H9 (cell line): ENCODE results near the gene ATF4. TPM values are rescaled to one million over a fixed set of nuclear protein-coding genes. Genes with fewer than 3 reads are reported as not detected.

ENCODE experiments used
- DNase-seq: peaks from one replicate; pipeline ENCODE4 v3.0.0-alpha.2; 2017
- H2AFZ ChIP-seq: one replicate; pipeline ENCODE4 v1.6.1; 2013; ENCODE audit warnings: mild to moderate bottlenecking, low read length, control low read depth, moderate library complexity
- H2AK5ac ChIP-seq: 2 replicates; pipeline ENCODE4 v1.6.1; 2013; ENCODE audit warnings: low read length, control low read depth, mixed read lengths; ENCODE audit not compliant: insufficient read length
- H2BK120ac ChIP-seq: one replicate; pipeline ENCODE4 v1.6.1; 2013; ENCODE audit warnings: low read depth, mild to moderate bottlenecking, low read length, control low read depth, inconsistent platforms; ENCODE audit not compliant: poor library complexity, severe bottlenecking
- H2BK12ac ChIP-seq: 2 replicates; pipeline ENCODE4 v1.6.1; 2013; ENCODE audit warnings: low read length, control low read depth, mixed read lengths, low read depth; ENCODE audit not compliant: insufficient read length
- H2BK15ac ChIP-seq: 2 replicates; pipeline ENCODE4 v1.6.1; 2013; ENCODE audit warnings: low read depth, low read length, control low read depth
- H2BK20ac ChIP-seq: one replicate; pipeline ENCODE4 v1.6.1; 2013; ENCODE audit warnings: low read depth, mild to moderate bottlenecking, low read length, control low read depth, inconsistent platforms; ENCODE audit not compliant: poor library complexity, severe bottlenecking
- H2BK5ac ChIP-seq: 2 replicates; pipeline ENCODE4 v1.6.1; 2013; ENCODE audit warnings: low read length, control low read depth, mixed read lengths; ENCODE audit not compliant: insufficient read length
- H3K14ac ChIP-seq: 2 replicates; pipeline ENCODE4 v1.6.1; 2013; ENCODE audit warnings: low read length, control low read depth; ENCODE audit not compliant: insufficient read depth
- H3K18ac ChIP-seq: 2 replicates; pipeline ENCODE4 v1.6.1; 2013; ENCODE audit warnings: low read depth, mild to moderate bottlenecking, mixed read lengths, low read length, control low read depth; ENCODE audit not compliant: insufficient read length
- H3K23ac ChIP-seq: 2 replicates; pipeline ENCODE4 v1.6.1; 2013; ENCODE audit warnings: low read length, control low read depth, mixed read lengths, low read depth; ENCODE audit not compliant: insufficient read length
- H3K23me2 ChIP-seq: 2 replicates; pipeline ENCODE4 v1.6.1; 2013; ENCODE audit warnings: low read depth, mild to moderate bottlenecking, mixed read lengths, low read length, control low read depth; ENCODE audit not compliant: insufficient read length, poor library complexity, severe bottlenecking
- H3K27ac ChIP-seq: 2 replicates; pipeline ENCODE4 v1.5.1; 2013; ENCODE audit warnings: low read length, control low read depth, mixed read lengths, low read depth; ENCODE audit not compliant: insufficient read length
- H3K27me3 ChIP-seq: 2 replicates; pipeline ENCODE4 v1.6.1; 2013; ENCODE audit warnings: low read length, control low read depth, inconsistent platforms; ENCODE audit not compliant: insufficient read depth
- H3K4ac ChIP-seq: 2 replicates; pipeline ENCODE4 v1.6.1; 2013; ENCODE audit warnings: low read depth, mild to moderate bottlenecking, control low read depth, inconsistent platforms, low read length, moderate library complexity
- H3K4me1 ChIP-seq: 2 replicates; pipeline ENCODE4 v1.6.1; 2013; ENCODE audit warnings: low read length, control low read depth, inconsistent platforms; ENCODE audit not compliant: insufficient read depth
- H3K4me2 ChIP-seq: 2 replicates; pipeline ENCODE4 v1.6.1; 2013; ENCODE audit warnings: low read length, control low read depth, mixed read lengths; ENCODE audit not compliant: insufficient read length, insufficient read depth
- H3K56ac ChIP-seq: 2 replicates; pipeline ENCODE4 v1.6.1; 2013; ENCODE audit warnings: low read depth, mild to moderate bottlenecking, mixed read lengths, low read length, control low read depth; ENCODE audit not compliant: insufficient read length
- H3K79me1 ChIP-seq: 2 replicates; pipeline ENCODE4 v1.6.1; 2013; ENCODE audit warnings: low read depth, mild to moderate bottlenecking, moderate library complexity, low read length, control low read depth, inconsistent platforms; ENCODE audit not compliant: insufficient read depth, poor library complexity, severe bottlenecking
- H3K79me2 ChIP-seq: 2 replicates; pipeline ENCODE4 v1.6.1; 2013; ENCODE audit warnings: low read length, control low read depth, inconsistent platforms; ENCODE audit not compliant: insufficient read depth
- H3K9ac ChIP-seq: 2 replicates; pipeline ENCODE4 v1.6.1; 2013; ENCODE audit warnings: low read length, control low read depth, mixed read lengths; ENCODE audit not compliant: insufficient read length; ENCODE audit errors: extremely low read depth
- H3K9me3 ChIP-seq: one replicate; pipeline ENCODE4 v1.6.1; 2013; ENCODE audit warnings: low read depth, low read length, inconsistent platforms; ENCODE audit not compliant: control insufficient read depth
- H3T11ph ChIP-seq: one replicate; pipeline ENCODE4 v1.6.1; 2013; ENCODE audit warnings: mild to moderate bottlenecking, low read length, control low read depth, inconsistent platforms
- H4K20me1 ChIP-seq: one replicate; pipeline ENCODE4 v1.6.1; 2013; ENCODE audit not compliant: control insufficient read depth, insufficient read length, insufficient read depth
- H4K5ac ChIP-seq: 2 replicates; pipeline ENCODE4 v1.6.1; 2013; ENCODE audit warnings: low read depth, mild to moderate bottlenecking, mixed read lengths, low read length, control low read depth; ENCODE audit not compliant: insufficient read length
- H4K8ac ChIP-seq: replicated peaks from 2 replicates; pipeline ENCODE4 v1.6.1; 2013; ENCODE audit warnings: low read length, control low read depth, mixed read lengths, low read depth; ENCODE audit not compliant: insufficient read length
- H4K91ac ChIP-seq: 2 replicates; pipeline ENCODE4 v1.6.1; 2013; ENCODE audit warnings: low read depth, mild to moderate bottlenecking, moderate library complexity, mixed read lengths, low read length, control low read depth; ENCODE audit not compliant: insufficient read length
- H3K27ac Mint-ChIP-seq, 3 experiments: 2 replicates in 2 of 3; 3 replicates in 1 of 3; pipeline ENCODE4 v1.8.0; 2020 to 2021; ENCODE audit warnings: mixed read lengths in 3 of 3, mild to moderate bottlenecking in 1 of 3, moderate library complexity in 1 of 3
- H3K27me3 Mint-ChIP-seq: 2 replicates; pipeline ENCODE4 v1.8.0; 2021; ENCODE audit warnings: low read depth, mild to moderate bottlenecking, moderate library complexity, mixed read lengths
- H3K36me3 Mint-ChIP-seq, 3 experiments: 2 replicates in 2 of 3; 3 replicates in 1 of 3; pipeline ENCODE4 v1.8.0; 2020 to 2021; ENCODE audit warnings: low read depth in 3 of 3, mixed read lengths in 3 of 3; ENCODE audit not compliant: insufficient read depth in 1 of 3
- H3K4me1 Mint-ChIP-seq, 2 experiments: 2 replicates each; pipeline ENCODE4 v1.8.0; 2020; ENCODE audit warnings: mixed read lengths in 2 of 2
- H3K4me3 Mint-ChIP-seq, 2 experiments: 2 replicates in 1 of 2; 3 replicates in 1 of 2; pipeline ENCODE4 v1.8.0; 2020 to 2021; ENCODE audit warnings: mild to moderate bottlenecking in 2 of 2, mixed read lengths in 2 of 2, moderate library complexity in 1 of 2
- H3K9me3 Mint-ChIP-seq, 2 experiments: 2 replicates in 1 of 2; 3 replicates in 1 of 2; pipeline ENCODE4 v1.8.0; 2020; ENCODE audit warnings: mild to moderate bottlenecking in 2 of 2, mixed read lengths in 2 of 2, moderate library complexity in 1 of 2
- WGBS: extraction: QIAGEN DNeasy Blood & Tissue Kit; methylation state at CpG from one replicate; pipeline ENCODE4 v1.1.7; 2013; ENCODE audit warnings: missing lambda C conversion rate, low lambda C conversion rate, mixed read lengths; ENCODE audit not compliant: insufficient read length; ENCODE audit errors: extremely low coverage; 5-methylcytosine and 5-hydroxymethylcytosine counted together
- total RNA-seq: library from RNA; stranded (reverse); gene quantifications from 2 replicates; pipeline ENCODE4 v1.2.1, GENCODE V29; 2021
- TF ChIP-seq, protein P1 (sequence below): fragments of 200-600 bp; sonication (generic); conservative IDR thresholded peaks from 3 replicates; pipeline ENCODE4 v1.8.0; 2021; ENCODE audit warnings: antibody characterized with exemption, mild to moderate bottlenecking

The ATF4 gene
- total RNA-seq, 1 experiment from 2014 or later: 455 TPM

DNA sequence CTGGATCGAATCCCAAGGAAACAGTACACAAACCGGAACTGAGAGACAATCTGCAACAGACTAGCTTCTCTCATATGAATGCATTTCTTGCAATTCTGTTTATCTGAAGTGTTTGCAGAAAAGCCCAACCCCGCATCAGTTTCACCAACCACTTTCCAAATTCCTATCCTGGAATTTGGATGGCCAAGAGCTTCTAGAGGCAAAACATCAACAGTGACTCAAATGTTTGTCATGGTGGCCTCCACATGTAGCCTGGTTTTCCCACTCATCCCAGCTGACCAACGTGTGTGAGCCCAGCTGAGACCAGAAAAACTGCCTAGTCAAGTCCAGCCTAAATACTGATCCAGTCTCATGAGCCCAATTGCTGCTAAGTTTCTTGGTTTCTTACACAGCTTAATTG lies 26.6 kb upstream of the ATF4 start:
- Histone ChIP-seq H2BK12ac (no peak overlapping the region), H4K91ac (no peak overlapping the region), H3K23me2 (no peaks in the 10 kb centered on the region), H4K8ac (no peak overlapping the region), H3T11ph (no peak overlapping the region), H3K9me3 (no peaks in the 10 kb centered on the region), H2AK5ac (no peak overlapping the region), H3K23ac (no peak overlapping the region), H3K27me3 (peaks cover 7% of the 10 kb centered on the region), H3K4me2 (no peak overlapping the region), H3K9ac (no peak overlapping the region), H3K79me1 (no peaks in the 10 kb centered on the region), H2BK120ac (no peak overlapping the region), H2AFZ (no peak overlapping the region), H2BK15ac (no peak overlapping the region), H4K20me1 (no peaks in the 10 kb centered on the region), H3K4ac (no peak overlapping the region), H4K5ac (no peak overlapping the region), H2BK5ac (no peak overlapping the region), H3K56ac (no peak overlapping the region), H3K27ac (no peak overlapping the region), H3K79me2 (no peaks in the 10 kb centered on the region), H3K18ac (no peak overlapping the region), H3K14ac (no peak overlapping the region), H2BK20ac (no peak overlapping the region), H3K4me1 (no peaks in the 10 kb centered on the region)
- peaks cover 6 to 15% of the 10 kb centered on the region in 2 experiments for H3K4me1 Mint-ChIP-seq
- TF ChIP-seq, protein P1, sequence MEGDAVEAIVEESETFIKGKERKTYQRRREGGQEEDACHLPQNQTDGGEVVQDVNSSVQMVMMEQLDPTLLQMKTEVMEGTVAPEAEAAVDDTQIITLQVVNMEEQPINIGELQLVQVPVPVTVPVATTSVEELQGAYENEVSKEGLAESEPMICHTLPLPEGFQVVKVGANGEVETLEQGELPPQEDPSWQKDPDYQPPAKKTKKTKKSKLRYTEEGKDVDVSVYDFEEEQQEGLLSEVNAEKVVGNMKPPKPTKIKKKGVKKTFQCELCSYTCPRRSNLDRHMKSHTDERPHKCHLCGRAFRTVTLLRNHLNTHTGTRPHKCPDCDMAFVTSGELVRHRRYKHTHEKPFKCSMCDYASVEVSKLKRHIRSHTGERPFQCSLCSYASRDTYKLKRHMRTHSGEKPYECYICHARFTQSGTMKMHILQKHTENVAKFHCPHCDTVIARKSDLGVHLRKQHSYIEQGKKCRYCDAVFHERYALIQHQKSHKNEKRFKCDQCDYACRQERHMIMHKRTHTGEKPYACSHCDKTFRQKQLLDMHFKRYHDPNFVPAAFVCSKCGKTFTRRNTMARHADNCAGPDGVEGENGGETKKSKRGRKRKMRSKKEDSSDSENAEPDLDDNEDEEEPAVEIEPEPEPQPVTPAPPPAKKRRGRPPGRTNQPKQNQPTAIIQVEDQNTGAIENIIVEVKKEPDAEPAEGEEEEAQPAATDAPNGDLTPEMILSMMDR: no peak
- H3K36me3 Mint-ChIP-seq: no peaks in the 10 kb centered on the region; a peak in 1 of 7 replicates
- H3K4me3 Mint-ChIP-seq: no peak overlapping the region
- no peak overlapping the region; a peak in 1 of 7 replicates for H3K27ac Mint-ChIP-seq
- H3K9me3 Mint-ChIP-seq: peaks cover 0 to 3% of the 10 kb centered on the region in 2 experiments; a peak in 1 of 5 replicates
- WGBS: no CpG with 5 or more reads among the region's 4 CpGs
- peaks cover 65% of the 10 kb centered on the region for H3K27me3 Mint-ChIP-seq
- DNase-seq: no peak
